HFF-Myc (cell line): ENCODE results near the gene TMCC3.

Experiments
- DNase-seq: peaks from one replicate; pipeline ENCODE4 v3.0.0-alpha.2; 2011; ENCODE audit warnings: low read depth; ENCODE audit errors: extremely low read depth
- H3K4me3 ChIP-seq: replicated peaks from 2 replicates; pipeline ENCODE4 v1.5.1; 2011; ENCODE audit warnings: low read depth, mild to moderate bottlenecking, control low read depth, low read length
- TF ChIP-seq, protein P1 (sequence below): IDR thresholded peaks from 2 replicates; pipeline ENCODE4 v1.5.1; 2012; ENCODE audit warnings: mild to moderate bottlenecking, low read depth, low read length, control low read depth; ENCODE audit errors: missing control alignments

Gene TMCC3

GRCh38 chr12:94648578-94648977, 1.8 kb downstream of the TMCC3 start:
- no peak overlapping the region for H3K4me3 ChIP-seq
- no peak for DNase-seq
- TF ChIP-seq, protein P1, sequence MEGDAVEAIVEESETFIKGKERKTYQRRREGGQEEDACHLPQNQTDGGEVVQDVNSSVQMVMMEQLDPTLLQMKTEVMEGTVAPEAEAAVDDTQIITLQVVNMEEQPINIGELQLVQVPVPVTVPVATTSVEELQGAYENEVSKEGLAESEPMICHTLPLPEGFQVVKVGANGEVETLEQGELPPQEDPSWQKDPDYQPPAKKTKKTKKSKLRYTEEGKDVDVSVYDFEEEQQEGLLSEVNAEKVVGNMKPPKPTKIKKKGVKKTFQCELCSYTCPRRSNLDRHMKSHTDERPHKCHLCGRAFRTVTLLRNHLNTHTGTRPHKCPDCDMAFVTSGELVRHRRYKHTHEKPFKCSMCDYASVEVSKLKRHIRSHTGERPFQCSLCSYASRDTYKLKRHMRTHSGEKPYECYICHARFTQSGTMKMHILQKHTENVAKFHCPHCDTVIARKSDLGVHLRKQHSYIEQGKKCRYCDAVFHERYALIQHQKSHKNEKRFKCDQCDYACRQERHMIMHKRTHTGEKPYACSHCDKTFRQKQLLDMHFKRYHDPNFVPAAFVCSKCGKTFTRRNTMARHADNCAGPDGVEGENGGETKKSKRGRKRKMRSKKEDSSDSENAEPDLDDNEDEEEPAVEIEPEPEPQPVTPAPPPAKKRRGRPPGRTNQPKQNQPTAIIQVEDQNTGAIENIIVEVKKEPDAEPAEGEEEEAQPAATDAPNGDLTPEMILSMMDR = no peak

- TF ChIP-seq, protein P1 = no peak
- peak; percentile 22 for DNase-seq
- H3K4me3 ChIP-seq = no peak overlapping the region
Measured at GRCh38 chr12:94644141-94644979, 6.0 kb downstream of the TMCC3 start.

DNA sequence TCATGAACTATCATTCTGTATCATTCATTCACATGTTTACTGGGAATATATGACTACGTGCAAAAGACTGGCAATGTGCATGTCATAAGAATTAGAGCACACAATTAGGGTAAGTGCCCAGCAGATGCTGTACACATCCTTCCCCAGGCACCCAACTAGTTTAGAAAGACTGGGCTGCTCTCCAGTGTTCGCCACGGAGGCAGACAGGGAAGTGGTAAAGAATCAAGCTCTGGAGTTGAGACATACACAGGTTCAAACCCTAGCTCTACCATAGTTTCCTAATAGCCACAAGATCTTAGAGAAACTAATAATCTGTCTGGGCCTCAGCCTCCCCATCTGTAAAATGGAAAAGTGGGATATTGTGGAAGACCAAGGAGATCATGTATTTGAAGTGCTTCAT, 6.8 kb downstream of the TMCC3 start:
- H3K4me3 ChIP-seq = no peak overlapping the region
- no peak for DNase-seq
- TF ChIP-seq, protein P1 = no peak

DNA sequence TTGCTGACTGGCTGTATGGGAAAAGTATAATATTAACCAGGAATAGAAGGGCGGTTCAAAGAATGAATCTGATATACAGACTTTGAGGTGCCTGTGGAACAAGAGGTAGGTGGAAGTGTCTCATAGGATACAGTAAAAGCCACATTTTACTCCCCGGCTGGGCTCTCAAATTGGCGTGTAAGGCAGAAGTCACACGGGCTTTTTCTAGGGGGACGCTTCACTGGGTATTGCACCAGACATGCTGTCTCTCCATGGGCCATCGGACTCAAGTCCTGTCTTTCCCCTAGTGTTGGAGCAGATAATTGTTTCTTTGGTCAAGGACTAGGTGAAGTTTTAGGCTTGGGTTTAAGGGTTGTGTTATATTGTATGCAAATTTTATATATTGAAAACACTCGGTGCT, 9.1 kb downstream of the TMCC3 start:
- DNase-seq = no peak
- TF ChIP-seq, protein P1 = no peak
- H3K4me3 ChIP-seq = no peak overlapping the region

GRCh38 chr12:94640134-94640928, 10.0 kb downstream of the TMCC3 start:
- no peak overlapping the region for H3K4me3 ChIP-seq
- no peak for DNase-seq
- TF ChIP-seq, protein P1 = no peak

GRCh38 chr12:94638521-94638920, 11.8 kb downstream of the TMCC3 start:
- H3K4me3 ChIP-seq = no peak overlapping the region
- no peak for DNase-seq
- TF ChIP-seq, protein P1 = no peak
